HG02943 (cell line): ENCODE results near the gene NECTIN1.
"Not testable (repeated sequence)": the region's sequence is repeated elsewhere in the genome, so short reads cannot be mapped to it uniquely, and the experiment has no call there.

Source experiments
- ATAC-seq: cut with Tn5 transposase; IDR thresholded peaks from one replicate; pipeline ENCODE4 v1.9.1; 2021; ENCODE audit warnings: mild to moderate bottlenecking, low read depth, moderate library complexity; ENCODE audit not compliant: unreplicated experiment

The NECTIN1 gene

DNA sequence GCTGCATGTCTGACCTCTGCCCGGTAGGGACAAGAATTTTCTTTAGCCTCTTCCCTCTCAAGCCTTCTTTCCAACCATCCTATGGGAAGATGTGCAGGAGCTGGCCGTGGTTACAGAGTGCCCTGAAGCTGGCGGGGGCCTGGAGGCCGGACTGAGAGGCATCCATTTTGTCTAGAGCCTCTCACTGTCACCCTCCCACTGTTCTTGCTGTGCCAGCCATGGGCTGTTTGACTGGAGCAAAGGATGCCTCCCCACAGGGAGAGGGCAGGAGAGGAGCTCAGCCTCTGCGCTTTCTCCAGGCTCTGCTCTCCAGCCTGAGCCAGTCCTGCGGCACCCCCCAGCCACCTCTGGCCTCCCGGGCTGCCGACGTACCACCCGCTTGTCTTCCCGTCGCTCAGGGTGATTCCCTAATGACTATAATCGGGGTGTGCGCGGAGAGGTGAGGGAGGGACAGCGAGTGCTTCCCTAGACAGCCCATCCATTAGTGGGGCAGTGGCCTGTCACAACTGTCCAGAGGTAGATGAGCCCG lies 123.8 kb downstream of the NECTIN1 start:
- ATAC-seq, result no peak

DNA sequence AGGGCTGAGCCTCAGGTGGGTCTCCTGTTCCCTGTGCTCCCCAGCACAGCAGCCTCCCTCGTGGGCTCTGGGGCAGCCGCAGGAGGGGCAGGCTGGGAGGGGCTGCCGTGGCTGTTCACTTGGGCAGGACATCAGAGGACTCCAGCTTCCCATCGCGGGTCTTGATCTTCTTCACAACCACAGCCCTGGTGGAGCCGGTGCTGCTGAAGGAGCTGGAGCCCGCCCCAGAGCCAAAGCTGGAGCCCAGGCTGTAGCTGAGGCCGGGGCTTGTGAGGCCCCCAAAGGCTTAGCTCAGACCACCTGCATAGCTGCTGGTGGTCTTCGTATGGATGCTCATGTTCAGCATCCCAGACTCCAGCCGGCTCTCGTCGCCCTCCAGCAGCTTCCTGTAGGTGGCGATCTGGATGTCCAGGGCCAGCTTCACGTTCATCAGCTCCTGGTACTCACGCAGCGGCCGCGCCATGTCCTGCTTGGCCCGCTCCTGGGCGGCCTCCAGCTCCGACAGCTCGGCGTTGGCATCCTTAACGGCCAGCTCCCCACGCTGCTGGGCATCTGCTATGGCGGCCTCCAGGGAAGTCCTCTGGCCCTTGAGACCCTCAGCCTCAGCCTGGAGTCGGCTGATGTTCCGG lies 126.1 kb downstream of the NECTIN1 start:
- ATAC-seq, result no peak

DNA sequence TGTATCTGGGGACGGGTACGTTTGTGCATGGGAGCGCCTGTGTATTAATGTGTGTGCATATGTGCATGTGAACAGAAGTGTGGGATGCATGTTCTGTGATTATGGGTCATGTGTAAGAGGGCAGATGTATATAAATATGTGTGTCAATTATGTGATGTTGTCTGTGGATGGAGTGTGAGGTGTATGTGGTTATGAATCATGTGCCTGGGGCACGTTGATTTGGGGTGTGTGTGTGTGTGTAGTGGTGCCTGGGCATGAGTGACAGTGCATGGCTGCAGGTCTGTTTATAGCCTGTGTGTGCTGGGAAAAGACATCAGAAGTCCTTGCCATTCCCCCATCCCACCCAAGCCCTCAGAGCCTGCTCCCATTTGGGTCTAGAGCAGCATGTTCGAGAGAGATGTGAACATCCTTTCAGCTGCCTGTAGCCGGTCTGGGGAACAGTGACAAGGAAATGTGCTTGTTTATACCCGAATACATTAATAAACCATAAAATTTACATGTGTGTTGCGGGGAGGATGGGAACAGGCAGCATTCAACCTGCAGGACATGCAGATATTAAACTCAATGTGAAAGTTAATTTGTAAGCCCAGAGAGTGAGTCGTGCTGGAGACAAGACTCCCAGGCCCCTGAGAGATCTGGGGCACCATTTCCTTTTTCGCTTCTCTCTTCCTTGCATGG lies 129.0 kb downstream of the NECTIN1 start:
- no peak for ATAC-seq

DNA sequence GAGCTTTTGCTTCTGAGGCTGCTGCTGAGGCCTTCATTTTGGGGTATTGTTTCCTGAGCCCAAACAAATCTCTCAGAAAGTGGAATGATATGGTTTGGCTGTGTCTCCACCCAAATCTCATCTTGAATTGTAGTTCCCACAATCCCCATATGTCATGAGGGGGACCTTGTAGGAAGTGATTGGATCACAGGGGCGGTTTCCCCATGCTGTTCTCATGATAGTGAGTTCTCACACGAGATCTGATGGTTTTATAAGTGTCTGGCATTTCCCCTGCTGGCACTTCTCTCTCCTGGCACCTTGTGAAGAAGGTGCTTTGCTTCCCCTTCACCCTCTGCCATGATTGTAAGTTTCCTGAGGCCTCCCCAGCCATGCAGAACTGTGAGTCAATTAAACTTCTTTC lies 133.1 kb downstream of the NECTIN1 start:
- not testable (repeated sequence) for ATAC-seq

DNA sequence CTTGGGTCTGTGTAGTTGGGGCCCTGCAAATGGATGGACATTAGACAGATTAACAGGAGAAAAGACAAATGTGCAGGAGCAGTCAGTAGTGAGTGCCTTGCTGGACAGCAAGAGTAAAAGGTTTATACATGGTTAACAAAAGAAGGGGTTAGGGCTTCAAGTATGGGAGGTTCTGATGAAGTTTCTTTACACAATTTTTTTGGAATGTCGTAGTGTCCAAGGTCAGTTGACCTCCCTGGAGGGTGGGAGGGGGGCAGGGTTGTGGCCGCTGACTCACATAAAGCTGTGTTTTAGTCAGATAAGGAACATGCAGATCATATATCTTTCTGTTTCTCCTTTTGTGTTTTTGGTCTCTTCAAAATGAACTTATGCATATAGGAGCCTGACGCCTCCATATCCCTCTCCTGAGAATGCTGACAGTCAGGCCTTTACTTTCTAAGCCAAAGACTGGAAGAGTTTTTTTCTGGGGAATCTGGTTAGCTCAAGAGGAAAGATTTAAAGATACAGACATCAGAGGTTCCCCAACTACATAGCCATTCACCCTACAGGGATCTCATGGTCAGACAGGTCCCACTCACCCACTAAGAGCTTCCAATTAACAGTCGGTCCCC lies 134.3 kb downstream of the NECTIN1 start:
- no peak for ATAC-seq

DNA sequence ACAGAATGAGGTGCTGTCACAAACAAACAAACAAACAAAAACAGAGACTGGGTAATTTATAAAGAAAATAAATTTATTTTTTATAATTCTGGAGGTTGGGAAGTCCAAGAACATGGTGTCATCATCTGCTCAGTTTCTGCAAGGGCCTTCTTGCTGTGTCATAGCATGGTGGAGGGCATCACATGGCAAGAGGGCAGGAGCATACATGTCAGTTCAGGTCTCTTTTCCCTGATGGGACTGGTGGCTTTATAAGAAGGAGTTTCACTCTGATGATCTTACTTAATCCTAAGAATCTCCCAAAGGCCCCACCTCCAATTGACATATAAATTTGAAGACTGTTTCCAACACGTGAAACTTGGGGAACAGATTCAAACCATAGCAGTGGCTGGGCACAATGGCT lies 135.7 kb downstream of the NECTIN1 start:
- no peak for ATAC-seq

DNA sequence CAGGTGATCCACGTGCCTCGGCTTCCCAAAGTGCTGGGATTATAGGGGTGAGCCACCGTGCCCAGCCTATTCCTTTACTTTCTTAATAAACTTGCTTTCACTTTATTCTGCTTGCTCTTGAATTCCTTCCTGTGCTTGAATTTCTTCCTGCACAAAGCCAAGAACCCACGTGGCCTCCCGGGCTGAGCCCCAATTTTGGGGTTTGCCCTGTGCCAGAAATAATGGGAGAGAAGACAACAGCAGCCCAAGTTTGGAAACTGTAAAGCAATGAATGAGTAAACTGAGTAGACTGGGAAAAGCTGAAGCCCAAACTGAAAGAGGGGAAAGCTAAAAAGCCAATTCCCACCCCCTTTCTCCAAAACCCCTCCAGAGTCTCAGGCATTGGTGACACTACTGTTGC lies 136.4 kb downstream of the NECTIN1 start:
- no peak for ATAC-seq

DNA sequence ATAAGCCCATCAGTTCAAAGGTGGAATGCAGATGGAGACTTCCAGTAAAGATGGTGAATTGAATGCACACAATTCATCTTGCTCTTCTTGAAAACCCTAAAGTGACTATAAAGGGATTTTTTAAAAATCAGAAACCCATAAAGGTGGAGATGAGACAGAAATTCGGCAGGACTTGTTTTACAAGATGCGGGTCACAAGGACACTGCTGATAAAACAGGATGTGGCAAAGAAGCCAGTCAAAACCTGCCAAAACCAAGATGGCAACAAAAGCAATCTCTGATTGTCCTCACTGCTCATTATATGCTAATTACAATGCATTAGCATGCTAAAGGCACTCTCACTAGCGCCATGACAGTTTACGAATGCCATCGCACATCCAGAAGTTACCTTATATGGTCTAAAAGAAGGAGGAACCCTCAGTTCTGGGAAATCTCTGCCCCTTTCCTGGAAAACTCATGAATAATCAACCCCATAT lies 137.1 kb downstream of the NECTIN1 start:
- ATAC-seq, result no peak

DNA sequence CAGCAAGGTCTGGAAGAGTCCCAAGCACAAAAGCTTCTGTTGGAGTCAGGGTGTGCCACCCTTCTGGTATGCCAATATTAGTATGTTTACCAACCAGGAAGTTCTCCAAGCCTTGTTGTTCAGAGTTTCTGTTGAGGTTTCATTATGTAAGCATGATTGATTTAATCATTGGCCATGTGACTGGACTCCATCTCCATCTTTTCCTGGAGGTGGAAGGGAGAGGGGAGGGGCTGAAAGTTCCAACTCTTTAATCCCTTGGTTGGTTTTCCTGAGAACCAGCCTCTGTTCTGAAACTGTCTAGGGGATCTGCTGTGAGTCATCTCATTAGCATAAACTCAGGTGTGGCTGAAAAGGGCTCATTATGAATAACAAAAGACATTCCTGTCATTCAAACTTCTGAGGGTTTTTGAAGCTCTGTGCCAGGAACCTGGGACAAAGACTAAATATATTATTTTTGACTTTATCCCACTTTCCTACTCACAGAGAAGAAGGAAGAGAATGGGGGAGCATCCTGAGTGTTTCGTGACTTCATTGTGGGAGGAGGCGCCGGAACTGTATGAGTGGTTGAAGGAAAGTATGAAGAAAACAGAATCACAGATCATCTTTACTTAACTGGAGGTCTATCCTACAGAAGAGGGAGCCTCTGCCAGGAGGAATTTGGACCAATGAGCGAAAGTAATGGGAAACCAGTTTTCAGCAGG lies 138.2 kb downstream of the NECTIN1 start:
- ATAC-seq, result no peak

DNA sequence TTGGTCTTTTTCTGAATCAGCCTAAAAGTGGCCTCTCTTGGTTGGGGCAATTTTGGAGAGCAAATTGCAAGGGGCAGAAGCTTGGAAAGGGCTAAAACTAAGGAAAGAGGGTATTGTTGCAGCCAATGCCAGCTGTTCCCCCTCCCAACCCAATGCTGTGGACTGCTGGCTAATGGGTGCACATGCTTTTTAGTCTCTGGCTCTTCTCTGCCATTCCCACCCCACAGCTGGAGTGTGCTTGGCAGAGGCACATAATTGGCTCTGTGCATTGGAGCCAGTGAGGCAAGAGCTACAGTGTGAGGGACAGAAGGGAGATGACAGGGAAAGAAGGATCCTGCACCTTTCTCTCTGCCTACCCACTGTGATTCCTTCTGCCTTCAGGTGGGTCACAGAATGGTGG lies 140.0 kb downstream of the NECTIN1 start:
- no peak for ATAC-seq
